Left forelimb (tissue), 1 donor: ENCODE data around the gene SFT2D3.

Experiments
- DNase-seq: peaks from one replicate; pipeline ENCODE4 v3.0.0-alpha.2; 2018; ENCODE audit warnings: low spot score

SFT2D3 gene

GRCh38 chr2:127664065-127664894, 37.0 kb upstream of the SFT2D3 start:
- peak; percentile 60 for DNase-seq

- DNase-seq = no peak
These were observed 36.4 kb upstream of the SFT2D3 start for GRCh38 chr2:127664895-127665225.

- peak; percentile 28 for DNase-seq
These were observed 35.9 kb upstream of the SFT2D3 start for GRCh38 chr2:127665267-127665893.

GRCh38 chr2:127669056-127669455, 32.2 kb upstream of the SFT2D3 start:
- no peak for DNase-seq

GRCh38 chr2:127670055-127670956, 31.0 kb upstream of the SFT2D3 start:
- no peak for DNase-seq

GRCh38 chr2:127670957-127671290, 30.4 kb upstream of the SFT2D3 start:
- no peak for DNase-seq

- no peak for DNase-seq
These were observed 29.6 kb upstream of the SFT2D3 start for GRCh38 chr2:127671557-127672302.

- no peak for DNase-seq
These were observed 28.7 kb upstream of the SFT2D3 start for GRCh38 chr2:127672341-127673224.

GRCh38 chr2:127673291-127674069, 27.8 kb upstream of the SFT2D3 start:
- DNase-seq = no peak

GRCh38 chr2:127674241-127675209, 26.8 kb upstream of the SFT2D3 start:
- DNase-seq = no peak

- no peak for DNase-seq
These were observed 25.7 kb upstream of the SFT2D3 start, which contains the start of gene LIMS2 for GRCh38 chr2:127675331-127676261. Gene LIMS2, minus strand, starts transcription at chr2:127675530. Its CDS starts 506 bp downstream, at chr2:127675024.

GRCh38 chr2:127676906-127677305, 24.4 kb upstream of the SFT2D3 start:
- DNase-seq = no peak

- DNase-seq = no peak
These were observed 22.8 kb upstream of the SFT2D3 start for GRCh38 chr2:127678531-127678930.

GRCh38 chr2:127678991-127679390, 22.3 kb upstream of the SFT2D3 start:
- no peak for DNase-seq

GRCh38 chr2:127679680-127680361, 21.5 kb upstream of the SFT2D3 start:
- no peak for DNase-seq

GRCh38 chr2:127680706-127681287, 20.5 kb upstream of the SFT2D3 start:
- DNase-seq = no peak

GRCh38 chr2:127681288-127681804, 20.0 kb upstream of the SFT2D3 start:
- DNase-seq = no peak
